Effector memory CD8-positive, alpha-beta T cell (primary cell): ENCODE measurements around the gene DCTD.

ENCODE experiments used
- ATAC-seq: fragments of 150-1000 bp; cut with Tn5 transposase; replicated peaks from 2 replicates; pipeline ENCODE4 v1.10.0; 2021; ENCODE audit warnings: mild to moderate bottlenecking, moderate library complexity
- DNase-seq, 3 experiments: peaks; one replicate each; pipeline ENCODE4 v3.0.0; 2021
- H3K27ac Mint-ChIP-seq, 2 donors: one replicate each; pipeline ENCODE4 v1.8.0; 2022; ENCODE audit warnings: mild to moderate bottlenecking in 2 of 2, mixed read lengths in 2 of 2, moderate library complexity in 2 of 2
- H3K27me3 Mint-ChIP-seq, 2 donors: one replicate each; pipeline ENCODE4 v1.8.0; 2022; ENCODE audit warnings: mixed read lengths in 2 of 2
- H3K36me3 Mint-ChIP-seq: one replicate; pipeline ENCODE4 v1.8.0; 2022; ENCODE audit warnings: mild to moderate bottlenecking, moderate library complexity, mixed read lengths; ENCODE audit not compliant: insufficient read depth
- H3K4me1 Mint-ChIP-seq, 2 donors: one replicate each; pipeline ENCODE4 v1.8.0; 2022; ENCODE audit warnings: low read depth in 2 of 2, mixed read lengths in 2 of 2
- H3K4me3 Mint-ChIP-seq, 2 donors: one replicate each; pipeline ENCODE4 v1.8.0; 2022; ENCODE audit warnings: mild to moderate bottlenecking in 2 of 2, mixed read lengths in 2 of 2, moderate library complexity in 2 of 2
- H3K9me3 Mint-ChIP-seq, 2 donors: one replicate each; pipeline ENCODE4 v1.8.0; 2022; ENCODE audit warnings: mixed read lengths in 2 of 2
- total RNA-seq, 9 experiments: gene quantifications; one replicate each; lab custom pipeline; 2026; lab: John Stamatoyannopoulos, UW

Gene DCTD
- total RNA-seq: 42.7 to 109 (median 63.1) reads per million in 9 experiments

- DNase-seq: peak; percentile 68 to 76 (median 74)
- peaks cover 22% of the 10 kb centered on the region for H3K36me3 Mint-ChIP-seq
- H3K27ac Mint-ChIP-seq: peak within 1 kb of the TSS; percentile 83 to 94
- H3K4me1 Mint-ChIP-seq: peaks cover 42 to 51% of the 10 kb centered on the region in 2 donors
- peak within 1 kb of the TSS; percentile 73 to 74 for H3K4me3 Mint-ChIP-seq
- no peaks in the 10 kb centered on the region for H3K9me3 Mint-ChIP-seq
- no peaks in the 10 kb centered on the region for H3K27me3 Mint-ChIP-seq
- ATAC-seq: peak; percentile 76
Measured at GRCh38 chr4:182917182-182918043, at the start of gene DCTD. DCTD (minus strand) TSS chr4:182917386; CDS start chr4:182915568, 1,818 bp downstream.

GRCh38 chr4:182960746-182961145 is 43.6 kb upstream of the DCTD start:
- H3K9me3 Mint-ChIP-seq: peaks cover 0 to 4% of the 10 kb centered on the region in 2 donors
- H3K27ac Mint-ChIP-seq: no peak overlapping the region
- no peaks in the 10 kb centered on the region for H3K4me1 Mint-ChIP-seq
- ATAC-seq: no peak
- DNase-seq: no peak
- H3K36me3 Mint-ChIP-seq: no peaks in the 10 kb centered on the region
- no peak overlapping the region for H3K4me3 Mint-ChIP-seq
- H3K27me3 Mint-ChIP-seq: peaks cover 24 to 35% of the 10 kb centered on the region in 2 donors

- Mint-ChIP-seq H3K4me3 (no peak overlapping the region), H3K27ac (no peak overlapping the region), H3K27me3 (peaks cover 21 to 30% of the 10 kb centered on the region in 2 donors), H3K9me3 (peaks cover 0 to 4% of the 10 kb centered on the region in 2 donors), H3K36me3 (no peaks in the 10 kb centered on the region), H3K4me1 (no peaks in the 10 kb centered on the region)
- ATAC-seq (no peak), DNase-seq (no peak)
Measured at GRCh38 chr4:182960228-182960627, 43.0 kb upstream of the DCTD start.

- DNase-seq (no peak), ATAC-seq (no peak)
- H3K4me3 Mint-ChIP-seq: no peak overlapping the region
- peaks cover 0 to 4% of the 10 kb centered on the region in 2 donors for H3K9me3 Mint-ChIP-seq
- H3K4me1 Mint-ChIP-seq: no peaks in the 10 kb centered on the region
- no peak overlapping the region for H3K27ac Mint-ChIP-seq
- H3K36me3 Mint-ChIP-seq: no peaks in the 10 kb centered on the region
- H3K27me3 Mint-ChIP-seq: peaks cover 13 to 16% of the 10 kb centered on the region in 2 donors
Measured at GRCh38 chr4:182955411-182955810, 38.2 kb upstream of the DCTD start.

- DNase-seq: no peak
- no peaks in the 10 kb centered on the region for H3K36me3 Mint-ChIP-seq
- no peak for ATAC-seq
- no peak overlapping the region for H3K4me3 Mint-ChIP-seq
- no peak overlapping the region for H3K27ac Mint-ChIP-seq
- no peaks in the 10 kb centered on the region for H3K4me1 Mint-ChIP-seq
- H3K9me3 Mint-ChIP-seq: no peaks in the 10 kb centered on the region
- peaks cover 31 to 46% of the 10 kb centered on the region in 2 donors for H3K27me3 Mint-ChIP-seq
Measured at GRCh38 chr4:182944484-182945213, 27.5 kb upstream of the DCTD start.

- Mint-ChIP-seq H3K27me3 (peaks cover 15 to 20% of the 10 kb centered on the region in 2 donors), H3K4me3 (no peak overlapping the region)
Measured at GRCh38 chr4:182939680-182940079, 22.5 kb upstream of the DCTD start.

GRCh38 chr4:182938205-182938645 is 21.0 kb upstream of the DCTD start:
- Mint-ChIP-seq H3K27ac (no peak overlapping the region), H3K4me3 (no peak overlapping the region), H3K36me3 (no peaks in the 10 kb centered on the region), H3K9me3 (no peaks in the 10 kb centered on the region), H3K27me3 (peaks cover 11% of the 10 kb centered on the region in 2 donors), H3K4me1 (peaks cover 0 to 5% of the 10 kb centered on the region in 2 donors)
- ATAC-seq: peak; percentile 99
- DNase-seq: peak; percentile 49 to 61 (median 56)

More at GRCh38 chr4:182939680-182940079, 22.5 kb upstream of the DCTD start:
- no peaks in the 10 kb centered on the region for H3K36me3 Mint-ChIP-seq
- H3K27ac Mint-ChIP-seq: no peak overlapping the region
- ATAC-seq (no peak), DNase-seq (no peak)
- peaks cover 0 to 5% of the 10 kb centered on the region in 2 donors for H3K4me1 Mint-ChIP-seq
- H3K9me3 Mint-ChIP-seq: no peaks in the 10 kb centered on the region

- Mint-ChIP-seq H3K27ac (no peak overlapping the region), H3K4me1 (peaks cover 0 to 5% of the 10 kb centered on the region in 2 donors), H3K4me3 (no peak overlapping the region), H3K36me3 (no peaks in the 10 kb centered on the region), H3K27me3 (peaks cover 10 to 12% of the 10 kb centered on the region in 2 donors), H3K9me3 (no peaks in the 10 kb centered on the region)
- DNase-seq: no peak
- peak; percentile 14 for ATAC-seq
Measured at GRCh38 chr4:182937268-182938204, 20.4 kb upstream of the DCTD start.

- Mint-ChIP-seq H3K36me3 (no peaks in the 10 kb centered on the region), H3K27me3 (peaks cover 13 to 19% of the 10 kb centered on the region in 2 donors), H3K27ac (no peak overlapping the region), H3K9me3 (no peaks in the 10 kb centered on the region), H3K4me1 (no peaks in the 10 kb centered on the region), H3K4me3 (no peak overlapping the region)
- ATAC-seq (no peak), DNase-seq (no peak)
Measured at GRCh38 chr4:182932651-182933050, 15.5 kb upstream of the DCTD start.

- Mint-ChIP-seq H3K4me3 (no peak overlapping the region), H3K9me3 (no peaks in the 10 kb centered on the region), H3K27me3 (peaks cover 13 to 19% of the 10 kb centered on the region in 2 donors), H3K27ac (no peak overlapping the region), H3K4me1 (no peaks in the 10 kb centered on the region), H3K36me3 (no peaks in the 10 kb centered on the region)
- ATAC-seq (no peak), DNase-seq (no peak)
Measured at GRCh38 chr4:182931691-182932345, 14.6 kb upstream of the DCTD start.

- Mint-ChIP-seq H3K27me3 (peaks cover 13 to 19% of the 10 kb centered on the region in 2 donors), H3K9me3 (no peaks in the 10 kb centered on the region), H3K27ac (no peak overlapping the region), H3K4me3 (no peak overlapping the region), H3K4me1 (no peaks in the 10 kb centered on the region), H3K36me3 (no peaks in the 10 kb centered on the region)
- DNase-seq: no peak
- ATAC-seq: no peak
Measured at GRCh38 chr4:182930889-182931288, 13.7 kb upstream of the DCTD start.

- Mint-ChIP-seq H3K27ac (no peak overlapping the region), H3K9me3 (no peaks in the 10 kb centered on the region), H3K4me1 (peaks cover 0 to 5% of the 10 kb centered on the region in 2 donors), H3K36me3 (no peaks in the 10 kb centered on the region), H3K27me3 (peaks cover 13 to 19% of the 10 kb centered on the region in 2 donors), H3K4me3 (no peak overlapping the region)
- DNase-seq (no peak), ATAC-seq (no peak)
Measured at GRCh38 chr4:182929296-182929695, 12.1 kb upstream of the DCTD start.
